Activated T-helper 1 cell treated with anti-CD3 and anti-CD28 coated beads, Interleukin-2, amount 50 U/mL, for 16 hours (primary cell): ENCODE results near the gene GSTT4.
"Not testable (repeated sequence)": the region's sequence is repeated elsewhere in the genome, so short reads cannot be mapped to it uniquely, and the experiment has no call there.

Experiments used
- DNase-seq, 2 donors: peaks; one replicate each; pipeline ENCODE4 v3.0.0-alpha.2; 2020; ENCODE audit warnings: low read depth in 1 of 2, low spot score in 1 of 2

GSTT4 gene

DNA sequence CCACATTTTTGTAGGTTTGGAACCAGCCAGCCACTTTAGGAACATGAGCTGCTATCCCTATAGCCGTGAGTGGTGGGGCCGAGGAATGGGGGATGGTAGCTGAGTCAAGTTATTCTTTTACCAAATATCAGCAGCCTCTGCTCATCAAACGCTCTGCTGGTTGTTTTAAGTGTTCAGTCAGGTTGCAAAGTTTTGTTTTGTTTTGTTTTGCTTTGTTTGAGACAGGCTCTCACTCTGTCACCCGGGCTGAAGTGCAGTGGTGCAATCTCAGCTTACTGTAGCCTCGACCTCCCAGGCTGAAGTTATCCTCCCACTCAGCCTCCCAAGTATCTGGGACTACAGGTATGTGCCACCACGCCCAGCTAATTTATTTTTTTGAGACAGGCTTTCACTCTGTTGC lies 20.2 kb upstream of the GSTT4 start:
- no peak for DNase-seq

DNA sequence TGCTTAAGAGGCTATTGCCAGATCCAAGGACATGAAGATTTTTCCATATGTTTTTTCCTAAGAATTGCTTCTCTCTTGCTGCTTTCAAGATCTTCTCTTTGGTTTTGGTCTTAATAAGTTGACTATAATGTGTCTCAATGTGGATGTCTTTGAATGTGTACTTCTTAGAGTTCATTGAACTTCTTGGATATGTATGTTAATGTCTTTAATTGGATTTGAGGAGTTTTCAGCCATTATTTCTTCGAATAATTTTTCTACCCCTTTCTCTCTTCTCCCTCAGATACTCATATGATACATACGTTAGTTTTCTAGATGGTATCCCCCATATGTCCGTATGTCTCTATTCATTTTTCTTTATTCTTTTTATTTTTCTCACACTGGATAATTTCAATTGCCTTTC lies 19.1 kb upstream of the GSTT4 start:
- DNase-seq: no peak

DNA sequence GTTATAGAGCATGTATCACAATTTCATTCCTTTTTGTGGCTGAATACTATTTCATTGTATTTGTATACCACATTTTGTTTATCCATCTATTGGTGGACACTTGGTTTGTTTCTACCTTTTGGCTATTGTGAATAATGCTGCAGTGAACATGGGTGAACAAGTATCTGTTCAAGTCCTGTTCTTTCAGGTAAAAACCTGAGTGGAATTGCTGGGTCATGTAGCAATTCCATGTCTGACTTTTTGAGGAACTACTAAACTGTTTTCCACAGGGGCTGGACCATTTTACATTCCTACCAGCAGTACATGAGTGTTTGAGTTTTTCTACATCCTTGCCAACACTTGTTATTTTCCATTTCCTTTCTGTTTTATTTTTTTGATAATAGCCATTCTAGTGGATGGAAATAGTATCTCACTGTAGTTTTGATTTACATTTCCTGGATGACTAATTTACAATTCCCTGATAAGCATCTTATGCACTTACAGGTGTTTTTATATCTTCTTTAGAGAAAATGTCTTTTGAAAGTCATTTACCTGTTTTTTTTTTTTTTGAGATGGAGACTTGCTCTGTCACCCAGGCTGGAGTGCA lies 18.0 kb upstream of the GSTT4 start:
- no peak for DNase-seq

DNA sequence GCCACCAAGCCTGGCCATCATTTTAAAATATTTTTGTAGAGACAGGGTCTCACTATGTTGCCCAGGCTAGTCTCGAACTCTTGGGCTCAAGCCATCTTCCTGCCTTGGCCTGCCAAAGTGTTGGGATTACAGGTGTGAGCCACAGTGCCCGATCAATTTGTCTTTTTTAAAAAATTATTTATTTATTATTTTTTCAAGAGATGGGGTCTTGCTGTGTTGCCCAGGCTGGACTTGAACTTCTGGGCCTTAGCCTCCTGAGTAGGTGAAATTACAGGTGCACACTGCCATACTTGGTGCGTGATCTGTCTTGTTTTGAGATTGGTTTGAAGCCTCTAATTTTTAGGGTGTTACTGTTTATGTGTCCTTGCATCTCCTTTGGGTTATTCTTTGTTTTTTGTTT lies 16.1 kb upstream of the GSTT4 start:
- no peak for DNase-seq

DNA sequence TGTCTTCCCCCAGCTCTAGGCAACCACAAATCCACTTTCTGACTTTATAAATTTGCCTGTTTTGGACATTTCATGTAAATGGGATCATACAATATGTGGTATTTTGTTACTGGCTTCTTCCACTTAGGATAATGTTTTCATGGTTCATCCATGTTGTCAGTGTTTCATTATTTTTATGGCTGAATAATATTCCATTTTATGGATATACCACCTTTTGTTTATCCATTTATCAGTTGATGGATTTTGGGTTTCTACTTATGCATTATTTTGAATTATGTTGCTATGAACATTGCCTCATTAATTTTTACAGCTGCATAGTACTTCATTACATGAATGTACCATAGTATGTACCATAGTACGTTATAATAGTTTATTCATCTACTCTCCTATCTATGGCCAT lies 10.9 kb upstream of the GSTT4 start:
- DNase-seq: no peak

DNA sequence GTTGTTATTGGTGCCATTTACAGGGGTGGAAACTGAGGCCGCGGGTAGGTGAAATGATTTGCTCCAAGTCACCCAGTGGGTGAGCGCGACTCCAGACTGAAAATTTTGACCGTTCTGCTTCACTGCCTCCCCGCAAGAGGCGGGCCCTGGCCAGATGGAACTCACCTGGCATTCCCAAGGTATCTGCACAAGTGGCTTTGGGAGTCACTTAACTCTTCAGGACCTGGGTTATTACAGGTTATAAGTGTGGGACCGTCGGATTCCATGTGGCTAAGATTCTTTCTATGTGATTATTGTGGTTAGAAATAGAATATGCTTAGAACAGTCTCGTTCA lies 6.4 kb upstream of the GSTT4 start:
- DNase-seq: no peak

DNA sequence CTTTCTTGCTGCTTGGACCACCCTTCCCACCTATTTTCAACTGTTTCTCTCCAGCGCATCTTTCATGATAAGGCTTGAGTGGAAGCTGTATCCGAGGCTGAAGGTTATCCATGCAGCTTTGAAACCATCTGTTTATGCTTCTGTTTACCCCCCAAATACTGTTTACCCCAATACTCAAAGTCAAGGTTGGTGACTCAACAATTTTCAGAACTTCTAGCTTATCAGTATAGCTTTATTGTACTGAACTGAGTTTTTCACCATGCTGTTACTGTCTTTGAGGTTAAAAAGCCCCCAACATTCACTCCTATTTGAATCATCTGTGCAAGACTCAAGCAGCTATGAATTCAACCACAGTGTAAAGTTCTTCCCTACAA lies 4.8 kb upstream of the GSTT4 start:
- DNase-seq: no peak

DNA sequence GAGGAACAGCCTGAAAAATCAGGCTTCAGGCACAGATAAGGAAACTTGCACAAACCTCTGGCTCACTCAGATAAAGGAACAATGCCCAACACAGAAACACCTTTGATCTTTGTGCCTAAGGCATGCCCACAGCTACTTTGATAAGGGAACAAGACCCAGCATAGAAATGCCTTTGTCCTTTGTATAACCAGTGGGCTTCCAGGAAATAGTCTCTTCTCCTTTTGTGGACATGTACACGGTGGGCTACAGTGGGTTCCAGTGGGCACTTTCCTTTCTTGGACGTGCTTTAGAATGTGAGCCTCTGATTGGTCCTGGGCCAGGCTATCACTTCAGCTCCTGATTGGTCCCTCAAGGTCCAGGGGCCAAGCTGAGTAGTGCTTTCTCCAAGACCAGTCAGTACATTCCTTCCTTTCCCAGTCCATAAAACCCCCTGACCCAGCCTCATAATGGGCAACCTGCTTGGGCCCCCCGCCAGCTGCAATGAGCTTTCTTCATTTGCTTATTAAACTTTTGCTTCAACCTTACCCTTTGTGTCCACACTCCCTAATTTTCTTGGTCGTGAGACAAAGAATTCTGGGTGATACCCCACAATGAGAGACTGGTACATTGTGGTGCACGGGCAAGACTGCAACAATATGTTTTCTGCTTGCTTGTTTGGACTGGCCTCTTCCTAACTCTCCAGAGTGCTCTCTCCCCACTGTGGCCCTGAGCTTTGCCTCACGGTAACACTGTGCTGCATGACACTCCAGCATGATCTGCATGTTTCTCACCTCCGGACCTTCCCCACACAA lies 4.2 kb upstream of the GSTT4 start:
- no peak for DNase-seq

DNA sequence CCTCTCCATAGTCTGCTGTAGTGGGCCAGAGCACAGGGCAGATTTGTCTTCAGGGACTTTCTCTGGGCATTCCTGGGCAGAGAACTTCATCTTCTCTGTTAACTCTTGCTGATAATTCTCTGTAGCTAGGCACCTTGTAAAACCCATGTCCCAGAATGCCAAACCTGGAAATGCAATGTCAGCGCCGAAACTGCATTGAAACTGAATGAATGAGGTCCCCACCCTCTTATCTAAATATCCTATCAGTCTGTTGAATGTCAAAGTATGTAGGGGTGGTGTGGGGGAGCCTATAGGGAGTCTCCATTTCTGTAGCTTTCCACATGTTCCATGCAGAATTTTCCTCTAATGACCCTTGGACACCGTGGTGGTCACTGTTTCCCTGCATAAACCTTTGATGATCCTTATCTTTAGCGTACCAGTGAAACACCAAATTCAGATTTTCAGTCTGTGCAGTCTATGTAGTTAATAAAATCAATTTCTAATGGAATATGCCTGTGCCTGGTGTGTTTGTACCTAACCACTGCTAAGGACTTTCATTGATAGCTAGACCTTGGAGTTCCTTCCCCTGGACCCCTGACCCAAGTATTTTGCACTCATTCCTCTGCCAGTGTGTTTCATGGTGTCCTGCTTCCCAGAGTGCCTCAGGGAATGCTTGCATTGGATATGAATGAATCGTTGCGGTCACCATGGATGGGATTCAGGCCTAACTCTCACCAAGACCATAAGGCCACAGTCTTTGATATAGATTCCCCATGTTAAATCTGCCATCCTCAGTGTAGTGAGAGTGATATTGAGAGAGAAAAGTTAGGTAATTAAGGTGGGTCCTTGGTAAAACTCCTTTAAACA lies 3.4 kb upstream of the GSTT4 start:
- DNase-seq: no peak

DNA sequence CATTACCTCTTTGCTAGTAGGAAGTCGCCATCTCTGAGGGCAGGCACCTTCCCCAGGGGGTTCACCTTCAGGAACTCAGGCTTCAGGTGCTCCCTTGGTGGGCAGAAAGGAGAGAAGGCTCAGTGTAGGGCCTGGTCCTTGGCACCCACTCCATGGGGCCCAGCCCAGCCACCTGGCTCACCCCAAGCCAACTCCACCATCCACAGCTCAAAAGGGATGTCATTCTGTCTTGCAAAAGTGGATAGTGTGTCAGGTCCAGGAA lies 2.7 kb upstream of the GSTT4 start:
- no peak for DNase-seq

DNA sequence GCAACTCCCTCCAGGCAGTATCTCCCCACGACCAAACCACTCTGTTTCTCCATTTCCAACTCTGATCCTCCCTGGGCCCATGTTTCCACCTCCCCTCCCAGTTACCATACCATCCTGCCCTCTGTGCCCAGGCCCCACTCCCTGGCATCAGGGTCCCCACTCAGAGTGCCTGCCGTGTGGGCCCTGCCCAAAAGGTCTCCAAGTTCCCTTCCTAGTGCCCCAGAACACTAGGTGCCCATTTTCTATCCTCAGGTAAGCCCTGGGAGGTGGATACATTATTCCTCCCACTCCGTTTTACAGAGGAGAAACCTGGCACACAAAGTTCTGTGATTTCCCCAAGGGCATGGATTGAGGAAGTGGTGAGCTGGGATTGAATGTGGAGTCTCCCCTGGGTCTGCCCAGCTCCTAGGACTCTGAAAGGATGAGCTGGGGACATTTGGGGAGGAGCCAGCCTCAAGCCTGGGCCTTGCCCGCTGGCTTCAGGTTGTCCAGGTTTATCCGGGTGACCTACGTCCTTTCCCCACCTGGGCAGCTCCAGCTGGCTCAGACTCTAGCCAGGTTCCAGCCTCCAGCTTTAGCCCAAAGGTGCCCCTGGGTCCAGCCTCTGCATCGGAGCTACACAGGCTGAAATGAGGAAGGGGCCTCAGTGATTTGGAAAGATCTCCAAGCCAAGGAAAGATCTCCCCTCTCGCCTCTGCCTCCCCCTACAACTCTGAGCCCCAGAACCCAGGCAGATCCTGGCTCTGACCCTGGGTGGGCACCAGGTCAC lies 2.2 kb upstream of the GSTT4 start:
- no peak for DNase-seq

DNA sequence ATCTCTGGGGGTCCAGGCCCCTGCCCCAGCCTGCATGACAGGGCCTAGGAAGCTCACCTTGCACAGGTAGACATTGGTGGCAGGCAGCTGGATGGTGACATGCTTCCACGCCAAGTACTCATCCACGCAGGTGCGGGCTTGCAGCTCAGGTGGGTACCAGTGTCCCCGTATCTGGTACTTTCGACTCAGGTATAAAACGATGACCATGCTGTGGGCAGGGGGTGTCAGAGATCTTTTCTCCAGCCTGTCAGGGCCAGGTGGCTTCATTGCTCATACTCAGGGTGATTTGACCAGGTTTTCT lies 1.6 kb upstream of the GSTT4 start:
- DNase-seq: no peak

DNA sequence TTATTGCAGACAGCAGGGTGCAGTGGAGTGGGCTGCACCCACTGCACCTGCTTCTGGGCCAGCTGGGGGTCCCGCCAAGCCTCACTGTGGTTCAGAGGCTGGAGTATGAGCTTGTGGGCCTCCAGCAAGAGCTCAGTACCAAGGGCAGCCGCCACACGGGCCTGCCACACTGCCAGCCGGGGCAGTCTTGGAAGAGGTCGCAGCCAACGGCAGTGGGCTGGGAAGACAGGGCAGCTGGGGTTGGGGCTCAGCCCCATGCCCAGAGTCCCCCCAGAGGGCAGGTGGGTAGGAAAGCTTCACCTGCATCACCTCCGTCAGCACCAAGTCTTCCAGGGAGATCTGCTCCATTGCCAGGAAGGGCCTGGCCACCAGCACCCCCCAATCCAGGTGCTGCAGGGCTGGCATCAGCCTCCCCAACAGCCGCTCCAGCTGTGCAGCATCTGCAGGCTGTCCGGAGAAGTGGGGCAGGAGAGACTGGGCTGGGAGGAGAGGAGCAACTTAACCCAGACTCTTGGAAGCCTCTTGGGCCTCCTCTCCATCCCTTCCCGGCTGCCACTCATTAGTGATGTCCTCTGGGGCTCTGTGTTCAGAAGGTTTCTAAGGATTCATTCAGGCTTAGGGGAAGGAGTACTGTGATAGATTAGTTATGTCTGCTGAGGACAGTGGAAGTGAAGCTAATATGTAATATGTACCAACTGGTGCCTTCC lies 1.1 kb upstream of the GSTT4 start:
- DNase-seq: no peak

DNA sequence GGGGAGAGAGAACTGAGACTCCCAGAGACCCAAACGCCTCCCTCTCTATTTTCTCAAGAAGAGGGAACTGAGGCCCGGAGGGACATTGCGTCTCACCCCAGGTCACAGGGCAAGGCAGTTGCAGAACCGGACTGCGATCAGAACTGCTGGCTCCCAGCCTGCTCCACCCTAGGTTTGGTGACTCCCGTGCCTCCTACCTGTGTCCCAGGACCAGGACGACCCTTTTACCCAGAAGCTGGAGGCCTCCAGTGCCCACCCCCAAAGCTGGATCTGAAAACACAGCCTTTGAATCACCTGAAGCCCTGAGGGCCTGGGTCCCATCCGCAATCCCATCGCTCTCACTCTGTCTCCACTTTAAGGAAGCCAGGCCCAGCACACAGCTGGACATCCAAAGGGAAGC lies 1.4 kb downstream of the GSTT4 start:
- DNase-seq: no peak

DNA sequence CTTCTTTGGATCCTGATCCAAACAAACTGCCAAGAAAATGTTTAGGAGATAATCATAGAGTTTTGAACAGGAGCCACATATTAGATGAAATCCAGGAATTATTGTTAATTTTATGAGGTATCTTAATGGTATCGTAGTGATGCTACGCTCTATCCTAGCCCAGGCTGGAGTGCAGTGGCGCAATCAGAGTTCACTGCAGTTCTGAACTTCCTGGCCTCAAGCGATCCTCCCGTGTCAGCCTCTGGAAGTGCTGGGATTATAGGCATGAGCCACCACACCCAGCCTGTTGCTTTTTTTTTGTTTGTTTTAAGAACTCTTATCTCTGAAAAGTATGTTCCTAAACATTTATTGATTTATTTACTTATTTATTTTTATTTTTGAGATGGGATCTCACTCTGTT lies 2.4 kb downstream of the GSTT4 start:
- DNase-seq: no peak

DNA sequence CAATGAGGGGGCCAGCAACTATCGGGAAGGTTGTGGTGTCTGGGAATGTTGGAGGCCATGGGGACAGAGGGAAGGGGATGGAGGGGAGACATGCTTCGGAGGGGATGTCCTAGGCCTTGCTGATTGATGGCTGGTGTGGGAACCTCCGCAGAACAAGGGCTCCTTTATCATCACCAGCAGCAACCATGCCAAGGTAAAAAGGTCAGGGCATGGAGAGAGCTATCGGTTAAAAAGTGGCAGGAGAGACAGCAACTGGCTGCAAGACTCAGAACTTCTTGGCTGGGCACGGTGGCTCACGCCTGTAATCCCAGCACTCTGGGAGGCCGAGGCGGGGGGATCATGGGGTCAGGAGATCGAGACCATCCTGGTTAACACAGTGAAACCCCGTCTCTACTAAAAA lies 3.0 kb downstream of the GSTT4 start:
- no peak for DNase-seq

DNA sequence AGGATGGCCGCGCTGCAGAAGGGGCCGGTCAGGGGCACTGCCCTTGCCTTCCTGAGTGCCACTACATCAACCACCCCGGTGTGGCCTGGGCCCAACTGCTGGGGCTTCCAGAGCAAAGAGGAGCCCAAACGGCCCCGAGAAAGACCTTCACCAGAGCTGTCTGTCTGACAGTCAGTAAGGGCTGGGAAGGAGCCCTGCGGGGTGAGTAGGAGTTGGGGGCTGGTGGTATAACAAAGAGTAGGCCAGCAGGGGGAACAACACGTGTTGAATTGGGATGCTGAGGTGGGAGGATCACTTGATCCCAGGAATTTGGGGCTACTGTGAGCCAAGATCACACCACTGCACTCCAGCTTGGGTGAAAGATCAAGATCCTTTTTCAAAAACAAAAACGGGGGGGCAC lies 3.9 kb downstream of the GSTT4 start:
- DNase-seq: no peak

DNA sequence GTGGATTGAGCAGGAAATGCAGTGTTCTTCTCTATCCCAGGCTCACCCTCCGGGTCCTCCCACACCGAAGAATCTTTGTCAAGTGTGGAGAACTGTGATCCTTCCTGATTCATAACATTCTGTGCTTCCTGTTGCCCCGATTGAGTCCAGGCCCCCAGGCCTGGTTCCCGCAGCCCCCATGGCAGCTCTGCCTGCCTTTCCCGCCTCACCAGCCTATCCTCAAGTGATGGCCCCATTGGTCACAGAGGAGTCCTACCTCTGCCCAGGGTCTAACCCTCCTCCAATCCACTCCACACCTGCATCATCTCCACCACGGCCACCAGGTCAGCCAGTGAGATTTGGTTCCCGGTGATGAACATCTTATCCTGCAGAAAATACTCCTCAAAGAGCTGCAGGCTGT lies 5.5 kb downstream of the GSTT4 start:
- DNase-seq: not testable (repeated sequence)

DNA sequence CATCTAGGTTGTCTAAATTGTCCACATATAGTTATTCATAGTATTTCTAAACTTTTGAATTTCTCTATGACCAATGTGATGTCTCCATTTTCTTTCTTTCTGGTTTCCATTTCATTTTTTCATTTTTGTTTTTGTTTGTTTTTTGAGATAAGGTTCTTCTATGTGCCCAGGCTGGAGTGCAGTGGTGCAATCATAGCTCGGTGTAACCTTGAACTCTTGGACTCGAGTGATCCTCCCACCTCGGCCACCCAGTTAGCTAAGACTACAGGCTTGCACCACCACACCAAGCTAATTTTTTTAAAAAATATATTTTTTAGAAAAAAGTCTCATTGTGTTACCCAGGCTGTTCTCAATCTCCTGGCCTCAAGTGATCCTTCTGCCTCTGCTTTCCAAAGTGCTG lies 8.2 kb downstream of the GSTT4 start:
- no peak for DNase-seq

DNA sequence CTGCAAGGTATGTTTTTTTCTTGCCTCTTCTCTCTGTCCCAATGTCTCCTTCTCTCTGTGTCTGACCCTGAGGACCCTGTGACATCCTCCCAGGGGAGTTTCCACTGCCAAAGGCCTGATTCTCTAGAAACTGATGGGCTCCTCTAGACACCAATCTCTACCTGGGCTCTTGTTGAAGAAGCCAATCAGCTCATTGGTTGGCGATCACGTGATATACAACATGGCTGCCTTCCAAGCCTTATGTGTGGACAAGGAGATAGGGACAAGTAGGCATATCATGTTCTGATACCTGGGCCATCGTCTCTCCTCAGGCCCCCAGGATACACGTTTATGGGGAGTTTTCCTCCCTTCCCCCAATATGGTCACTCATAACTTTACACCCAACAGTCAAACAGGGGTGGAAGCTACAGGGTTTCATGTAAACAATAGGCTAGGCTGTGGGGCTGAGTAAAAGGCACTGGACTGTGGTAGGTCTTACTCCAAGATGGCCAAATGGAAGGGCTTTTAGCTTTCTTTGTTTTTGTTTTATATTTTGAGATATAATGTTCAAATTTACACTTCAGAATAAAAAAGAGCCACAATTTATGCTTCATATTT lies 11.6 kb downstream of the GSTT4 start:
- not testable (repeated sequence) for DNase-seq

DNA sequence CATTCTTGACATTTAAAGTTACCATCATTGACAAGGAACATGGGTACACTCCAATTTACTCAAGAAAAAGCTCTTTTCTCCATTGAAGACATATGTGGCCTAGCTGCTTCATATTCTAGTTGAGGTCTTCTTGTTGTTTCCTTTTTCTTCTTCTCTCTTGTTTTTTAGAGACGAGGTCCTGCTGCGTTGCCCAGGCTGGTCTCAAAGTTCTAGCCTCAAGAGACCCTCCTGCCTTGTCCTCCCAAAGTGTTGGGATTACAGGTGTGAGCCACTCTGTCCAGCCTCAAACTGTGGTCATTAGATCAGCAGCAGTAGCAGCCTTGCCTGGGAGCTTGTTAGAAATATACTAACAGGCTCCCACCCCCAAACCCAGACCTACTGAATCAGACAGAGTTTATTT lies 12.2 kb downstream of the GSTT4 start:
- not testable (repeated sequence) for DNase-seq
